Tibial artery (tissue), 4 donors: ENCODE data around the gene ATF3.

Experiments
- DNase-seq, 2 donors: peaks; one replicate each; pipeline ENCODE4 v3.0.0-alpha.2; 2019
- H3K27ac ChIP-seq, 2 donors: fragments of 200-600 bp; sonication (generic) in 1 of 2; 1 replicate in 1 of 2; 2 replicates in 1 of 2; pipeline ENCODE4 v1.5.1; 2018 to 2019; ENCODE audit warnings: mild to moderate bottlenecking in 1 of 2
- H3K27me3 ChIP-seq, 2 donors: fragments of 200-600 bp; sonication (generic) in 1 of 2; one replicate each; pipeline versions ENCODE4 v1.5.1 to v1.6.0; 2016 to 2019
- H3K36me3 ChIP-seq, 3 donors: fragments of 200-600 bp; sonication (generic) in 2 of 3; one replicate each; pipeline ENCODE4 v1.5.1; 2016 to 2019; ENCODE audit warnings: mild to moderate bottlenecking in 2 of 3
- H3K4me1 ChIP-seq, 4 donors: fragments of 200-600 bp; sonication (generic) in 2 of 4; 1 replicate in 3 of 4; 2 replicates in 1 of 4; pipeline ENCODE4 v1.5.1; 2016 to 2019
- H3K4me3 ChIP-seq, 2 donors: fragments of 200-600 bp; sonication (generic) in 1 of 2; 1 replicate in 1 of 2; 2 replicates in 1 of 2; pipeline ENCODE4 v1.5.1; 2018 to 2019; ENCODE audit warnings: mild to moderate bottlenecking in 2 of 2
- H3K9me3 ChIP-seq, 3 donors: fragments of 200-600 bp; sonication (generic) in 1 of 3; one replicate each; pipeline ENCODE4 v1.5.1; 2016 to 2019
- CTCF ChIP-seq, 2 experiments: fragments of 200-600 bp in 1 of 2; fragments of 450-650 bp in 1 of 2; IDR thresholded peaks; one replicate each; pipeline ENCODE4 v1.5.1; 2017 to 2019; ENCODE audit warnings: antibody characterized with exemption in 2 of 2, mild to moderate bottlenecking in 1 of 2, moderate library complexity in 1 of 2
- intact Hi-C: fragments of 100-400 bp; cut with DNase I; formaldehyde crosslinking; loops from one replicate; pipeline ENCODE4 v1.15.0; 2023; ENCODE audit warnings: low total_unique reads

The ATF3 gene

GRCh38 chr1:212622467-212622866 is 13.9 kb downstream of the ATF3 start:
- H3K4me1 ChIP-seq = no peaks in the 10 kb centered on the region
- H3K9me3 ChIP-seq = no peaks in the 10 kb centered on the region
- no peak overlapping the region for H3K4me3 ChIP-seq
- H3K27ac ChIP-seq = no peak overlapping the region
- no peak for TF ChIP-seq CTCF (IDR thresholded peaks at IDR 0.05)
- H3K36me3 ChIP-seq = peaks cover 27 to 39% (median 37%) of the 10 kb centered on the region in 3 donors
- intact Hi-C loops = no loop called here
- no peak for DNase-seq
- H3K27me3 ChIP-seq = no peaks in the 10 kb centered on the region

DNA sequence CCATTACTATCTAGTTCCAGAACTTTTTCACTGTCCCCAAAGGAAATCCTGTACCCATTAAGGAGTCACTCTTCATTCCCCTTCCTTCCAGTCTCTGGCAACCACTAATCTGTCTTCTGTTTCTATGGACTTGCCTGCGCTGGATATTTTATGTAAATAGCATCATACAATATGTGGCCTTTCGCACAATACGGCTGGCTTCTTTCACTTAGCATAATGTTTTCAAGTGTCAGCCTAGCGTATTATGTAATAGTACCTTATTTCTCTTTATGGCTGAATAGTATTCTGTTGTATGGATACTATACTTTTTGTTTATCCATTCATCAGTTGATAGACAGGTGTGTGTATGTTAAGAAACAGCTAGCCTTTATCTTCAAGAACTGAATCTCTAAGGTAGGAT is 14.3 kb downstream of the ATF3 start:
- Histone ChIP-seq H3K27ac (no peak overlapping the region), H3K36me3 (peaks cover 26 to 35% (median 34%) of the 10 kb centered on the region in 3 donors), H3K9me3 (no peaks in the 10 kb centered on the region), H3K4me1 (no peaks in the 10 kb centered on the region), H3K4me3 (no peak overlapping the region), H3K27me3 (no peaks in the 10 kb centered on the region)
- intact Hi-C loops = no loop called here
- DNase-seq = no peak
- TF ChIP-seq CTCF (IDR thresholded peaks at IDR 0.05) = no peak

- no peak for TF ChIP-seq CTCF (IDR thresholded peaks at IDR 0.05)
- Histone ChIP-seq H3K4me3 (no peak overlapping the region), H3K36me3 (peaks cover 19 to 28% (median 27%) of the 10 kb centered on the region in 3 donors), H3K27ac (no peak overlapping the region), H3K27me3 (no peaks in the 10 kb centered on the region), H3K4me1 (no peaks in the 10 kb centered on the region), H3K9me3 (no peaks in the 10 kb centered on the region)
- no peak for DNase-seq
- intact Hi-C loops = no loop called here
Observed at GRCh38 chr1:212623603-212624002, 15.0 kb downstream of the ATF3 start.

DNA sequence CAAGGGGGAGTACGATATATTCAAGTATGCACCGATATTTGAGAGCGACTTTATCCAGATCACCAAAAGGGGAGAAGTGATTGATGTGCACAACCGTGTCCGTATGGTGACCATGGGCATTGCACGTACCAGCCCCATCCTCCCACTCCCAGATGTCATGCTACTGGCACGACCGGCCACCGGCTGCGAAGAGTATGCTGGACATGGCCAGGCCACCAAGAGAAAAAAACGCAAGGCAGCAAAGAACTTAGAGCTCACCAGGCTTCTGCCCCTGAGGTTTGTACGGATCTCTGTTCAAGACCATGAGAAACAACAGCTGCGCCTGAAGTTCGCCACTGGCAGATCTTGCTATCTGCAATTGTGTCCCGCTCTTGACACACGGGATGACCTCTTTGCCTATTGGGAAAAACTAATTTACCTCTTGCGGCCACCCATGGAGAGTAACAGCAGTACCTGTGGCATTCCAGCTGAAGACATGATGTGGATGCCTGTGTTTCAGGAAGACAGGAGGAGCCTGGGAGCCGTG is 16.5 kb downstream of the ATF3 start:
- intact Hi-C loops = no loop called here
- no peak overlapping the region for H3K27ac ChIP-seq
- TF ChIP-seq CTCF (IDR thresholded peaks at IDR 0.05) = no peak
- peaks cover 5 to 13% (median 13%) of the 10 kb centered on the region in 3 donors for H3K36me3 ChIP-seq
- H3K4me1 ChIP-seq = no peaks in the 10 kb centered on the region
- H3K27me3 ChIP-seq = no peaks in the 10 kb centered on the region
- no peak for DNase-seq
- no peaks in the 10 kb centered on the region for H3K9me3 ChIP-seq
- H3K4me3 ChIP-seq = no peak overlapping the region

DNA sequence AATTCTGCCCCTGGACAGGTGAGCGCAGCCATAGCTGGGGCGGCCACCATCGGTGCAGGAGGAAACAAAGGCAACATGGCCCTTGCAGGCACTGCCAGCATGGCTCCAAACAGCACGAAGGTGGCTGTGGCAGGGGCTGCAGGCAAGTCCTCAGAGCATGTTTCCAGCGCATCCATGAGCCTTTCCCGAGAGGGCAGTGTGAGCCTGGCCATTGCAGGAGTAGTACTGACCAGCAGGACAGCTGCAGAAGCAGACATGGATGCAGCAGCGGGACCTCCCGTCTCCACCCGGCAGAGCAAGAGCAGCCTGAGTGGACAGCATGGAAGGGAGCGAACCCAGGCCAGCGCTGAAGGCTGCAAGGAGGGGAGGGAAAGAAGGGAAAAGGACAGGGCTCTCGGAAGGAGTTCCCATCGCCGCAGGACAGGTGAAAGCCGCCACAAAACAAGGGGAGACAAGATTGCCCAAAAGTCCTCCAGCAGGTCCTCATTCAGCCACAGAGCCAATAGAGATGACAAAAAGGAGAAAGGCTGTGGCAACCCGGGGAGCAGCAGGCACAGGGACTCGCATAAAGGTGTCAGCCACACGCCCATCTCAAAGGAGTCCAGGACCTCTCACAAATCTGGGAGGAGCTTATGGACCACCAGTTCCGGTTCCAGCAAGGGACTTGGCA is 17.4 kb downstream of the ATF3 start:
- no peaks in the 10 kb centered on the region for H3K4me1 ChIP-seq
- no peak for TF ChIP-seq CTCF (IDR thresholded peaks at IDR 0.05)
- H3K27me3 ChIP-seq = no peaks in the 10 kb centered on the region
- DNase-seq = no peak
- H3K36me3 ChIP-seq = peaks cover 0 to 4% (median 4%) of the 10 kb centered on the region in 3 donors
- H3K9me3 ChIP-seq = no peaks in the 10 kb centered on the region
- no peak overlapping the region for H3K4me3 ChIP-seq
- H3K27ac ChIP-seq = no peak overlapping the region
- intact Hi-C loops = no loop called here
